H1 (cell line): ENCODE results near the gene TMEM203. TPM values are rescaled to one million over a fixed set of nuclear protein-coding genes. Genes with fewer than 3 reads are reported as not detected.

Experiments used
- SP4 ChIP-seq: IDR thresholded peaks from 2 replicates; pipeline ENCODE4 v1.6.1; 2012; ENCODE audit warnings: low read length, inconsistent platforms
- polyA plus RNA-seq, 7 experiments: library from polyadenylated mRNA; depleted of rRNA in 3 of 7; stranded (reverse) in 5 of 7; unstranded in 2 of 7; fragments of >200 nt in 5 of 7; fragments of 200-250 nt in 2 of 7; gene quantifications; 1 replicate in 5 of 7; 2 replicates in 1 of 7; 4 replicates in 1 of 7; pipeline versions ENCODE4 v1.2.1 to v1.2.3, GENCODE V29; 2011 to 2013; ENCODE audit warnings: missing spikeins in 2 of 7, mixed read lengths in 2 of 7
- total RNA-seq: library from RNA; stranded (reverse); fragmentation: NEBNext Ultra II Directional; extraction: Animal tissue kit (Norgen Biotek cat#: 25700); gene quantifications from 2 replicates; pipeline ENCODE4 v1.2.1, GENCODE V29; 2021

The TMEM203 gene
- total and polyA plus RNA-seq, 2 of the 8 experiments (the other 6 are each of a cell fraction or from before 2014, with no cell fraction given): 44.1 to 57.1 TPM

- TF ChIP-seq SP4: no peak
Observed at GRCh38 chr9:137193771-137194170, 11.7 kb downstream of the TMEM203 start (continued).
